Gastrocnemius medialis (tissue), 4 donors: ENCODE measurements around the gene ZBTB7C. TPM values are rescaled to one million over a fixed set of nuclear protein-coding genes. Genes with fewer than 3 reads are reported as not detected.

ENCODE experiments used
- ATAC-seq, 2 donors: fragments of 150-250 bp; one replicate each; pipeline ENCODE4 v1.9.1; 2016
- DNase-seq, 2 donors: peaks; one replicate each; pipeline ENCODE4 v3.0.0-alpha.2; 2019
- H3K27ac ChIP-seq, 4 donors: fragments of 200-600 bp; sonication (generic); 1 replicate in 1 of 4; 2 replicates in 3 of 4; pipeline ENCODE4 v1.5.1; 2016 to 2018; ENCODE audit warnings: mild to moderate bottlenecking in 2 of 4, moderate library complexity in 1 of 4
- H3K27me3 ChIP-seq, 3 donors: fragments of 200-600 bp; sonication (generic) in 2 of 3; 1 replicate in 1 of 3; 2 replicates in 2 of 3; pipeline versions ENCODE4 v1.5.1 to v1.6.0; 2016 to 2019; ENCODE audit warnings: mild to moderate bottlenecking in 1 of 3, moderate library complexity in 1 of 3
- H3K36me3 ChIP-seq, 2 donors: fragments of 200-600 bp; sonication (generic) in 1 of 2; one replicate each; pipeline ENCODE4 v1.5.1; 2017 to 2018
- H3K4me1 ChIP-seq, 2 donors: fragments of 200-600 bp; sonication (generic) in 1 of 2; one replicate each; pipeline ENCODE4 v1.5.1; 2016 to 2017; ENCODE audit warnings: mild to moderate bottlenecking in 2 of 2
- H3K4me3 ChIP-seq, 4 donors: fragments of 200-600 bp; sonication (generic) in 3 of 4; 1 replicate in 1 of 4; 2 replicates in 3 of 4; pipeline ENCODE4 v1.5.1; 2016 to 2019; ENCODE audit warnings: mild to moderate bottlenecking in 2 of 4
- H3K9me3 ChIP-seq, 3 donors: fragments of 200-600 bp; sonication (generic) in 2 of 3; 1 replicate in 1 of 3; 2 replicates in 2 of 3; pipeline ENCODE4 v1.5.1; 2016 to 2019
- POLR2A ChIP-seq, 2 donors: fragments of 450-650 bp; IDR thresholded peaks; one replicate each; pipeline ENCODE4 v1.6.1; 2017; ENCODE audit warnings: antibody characterized with exemption in 2 of 2, mild to moderate bottlenecking in 2 of 2, moderate library complexity in 2 of 2
- in situ Hi-C, 4 donors: fragments of 200-750 bp; cut with MboI; loops; one replicate each; pipeline versions ENCODE4 v1.15.0 to v1.8.0; 2017; ENCODE audit warnings: low sequenced_read_pairs in 4 of 4
- intact Hi-C: fragments of 100-400 bp; cut with DNase I; formaldehyde crosslinking; loops from one replicate; pipeline ENCODE4 v1.15.1; 2023; ENCODE audit warnings: low total_unique reads
- total RNA-seq, 4 donors: library from RNA; depleted of rRNA; stranded (reverse); fragments of >200 nt; gene quantifications; one replicate each; pipeline versions ENCODE4 v1.1.0 to v1.2.3, GENCODE V29; 2016
- TF ChIP-seq, protein P1 (sequence below), 5 experiments: fragments of 450-650 bp in 3 of 5; fragments of 200-600 bp in 2 of 5; sonication (generic) in 2 of 5; IDR thresholded peaks in 4 of 5; conservative IDR thresholded peaks in 1 of 5; 1 replicate in 4 of 5; 2 replicates in 1 of 5; pipeline ENCODE4 v1.5.1; 2016 to 2019; ENCODE audit warnings: antibody characterized with exemption in 5 of 5, mild to moderate bottlenecking in 3 of 5, moderate library complexity in 3 of 5

The ZBTB7C gene
- total RNA-seq, 4 donors from 2014 or later: 0.53 to 12.3 (median 1.1) TPM

DNA sequence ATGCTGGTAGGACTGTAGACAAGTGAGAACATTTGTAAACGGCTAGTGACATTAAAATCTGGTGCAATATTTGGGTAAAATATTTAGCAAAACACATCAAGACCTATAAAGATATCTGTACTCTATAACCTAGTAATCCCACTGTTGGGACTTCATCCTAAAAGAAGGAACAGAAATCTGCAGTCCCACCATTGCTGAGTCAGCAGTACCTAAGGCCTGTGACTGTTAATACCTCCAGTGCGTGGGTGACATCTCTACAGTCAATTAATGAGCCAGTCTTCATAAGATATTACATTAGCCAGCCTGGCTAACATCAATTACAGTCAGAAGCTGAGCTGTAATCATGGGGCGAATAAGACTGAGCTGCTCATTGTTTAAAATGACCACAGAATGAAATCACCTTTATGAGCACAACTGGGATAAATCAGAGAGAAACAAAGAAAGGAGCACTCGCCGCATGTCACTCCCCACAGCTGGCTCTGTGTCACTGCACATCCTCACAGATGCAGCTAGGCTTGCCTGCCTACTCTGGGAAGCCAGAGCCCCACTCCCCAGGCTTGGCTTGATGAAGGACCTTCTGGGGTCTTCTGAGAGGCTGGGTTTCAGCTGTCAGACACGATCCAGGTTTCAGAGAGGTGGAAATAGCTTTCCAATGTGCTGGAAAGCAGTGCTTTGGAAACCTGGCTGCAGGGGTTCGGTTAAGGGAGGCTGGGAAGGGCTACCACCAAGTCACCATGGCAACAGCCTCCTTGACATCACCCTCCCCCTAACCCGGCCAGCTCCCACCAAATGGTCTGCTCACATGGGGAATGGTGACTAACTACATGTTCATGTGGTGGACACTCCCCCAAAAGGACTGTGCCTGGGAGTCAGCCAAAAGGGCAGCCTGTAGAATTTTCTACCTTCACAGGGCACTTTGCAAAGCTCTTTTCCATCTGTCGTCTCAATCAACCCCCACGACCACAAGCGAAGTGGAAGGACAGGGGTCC, 145.0 kb downstream of the ZBTB7C start:
- Histone ChIP-seq H3K4me3 (no peak overlapping the region), H3K27ac (no peak overlapping the region), H3K27me3 (no peaks in the 10 kb centered on the region), H3K9me3 (no peaks in the 10 kb centered on the region), H3K36me3 (no peaks in the 10 kb centered on the region), H3K4me1 (no peaks in the 10 kb centered on the region)
- ATAC-seq (no peak), DNase-seq (no peak)
- TF ChIP-seq, protein P1, sequence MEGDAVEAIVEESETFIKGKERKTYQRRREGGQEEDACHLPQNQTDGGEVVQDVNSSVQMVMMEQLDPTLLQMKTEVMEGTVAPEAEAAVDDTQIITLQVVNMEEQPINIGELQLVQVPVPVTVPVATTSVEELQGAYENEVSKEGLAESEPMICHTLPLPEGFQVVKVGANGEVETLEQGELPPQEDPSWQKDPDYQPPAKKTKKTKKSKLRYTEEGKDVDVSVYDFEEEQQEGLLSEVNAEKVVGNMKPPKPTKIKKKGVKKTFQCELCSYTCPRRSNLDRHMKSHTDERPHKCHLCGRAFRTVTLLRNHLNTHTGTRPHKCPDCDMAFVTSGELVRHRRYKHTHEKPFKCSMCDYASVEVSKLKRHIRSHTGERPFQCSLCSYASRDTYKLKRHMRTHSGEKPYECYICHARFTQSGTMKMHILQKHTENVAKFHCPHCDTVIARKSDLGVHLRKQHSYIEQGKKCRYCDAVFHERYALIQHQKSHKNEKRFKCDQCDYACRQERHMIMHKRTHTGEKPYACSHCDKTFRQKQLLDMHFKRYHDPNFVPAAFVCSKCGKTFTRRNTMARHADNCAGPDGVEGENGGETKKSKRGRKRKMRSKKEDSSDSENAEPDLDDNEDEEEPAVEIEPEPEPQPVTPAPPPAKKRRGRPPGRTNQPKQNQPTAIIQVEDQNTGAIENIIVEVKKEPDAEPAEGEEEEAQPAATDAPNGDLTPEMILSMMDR (IDR thresholded peaks at IDR 0.05 in 4 of 5, conservative IDR thresholded peaks at IDR 0.05 in 1 of 5): no peak
- TF ChIP-seq POLR2A (IDR thresholded peaks at IDR 0.05): no peak
- intact Hi-C loops (no loop called here), in situ Hi-C loops (no loop called here)

DNA sequence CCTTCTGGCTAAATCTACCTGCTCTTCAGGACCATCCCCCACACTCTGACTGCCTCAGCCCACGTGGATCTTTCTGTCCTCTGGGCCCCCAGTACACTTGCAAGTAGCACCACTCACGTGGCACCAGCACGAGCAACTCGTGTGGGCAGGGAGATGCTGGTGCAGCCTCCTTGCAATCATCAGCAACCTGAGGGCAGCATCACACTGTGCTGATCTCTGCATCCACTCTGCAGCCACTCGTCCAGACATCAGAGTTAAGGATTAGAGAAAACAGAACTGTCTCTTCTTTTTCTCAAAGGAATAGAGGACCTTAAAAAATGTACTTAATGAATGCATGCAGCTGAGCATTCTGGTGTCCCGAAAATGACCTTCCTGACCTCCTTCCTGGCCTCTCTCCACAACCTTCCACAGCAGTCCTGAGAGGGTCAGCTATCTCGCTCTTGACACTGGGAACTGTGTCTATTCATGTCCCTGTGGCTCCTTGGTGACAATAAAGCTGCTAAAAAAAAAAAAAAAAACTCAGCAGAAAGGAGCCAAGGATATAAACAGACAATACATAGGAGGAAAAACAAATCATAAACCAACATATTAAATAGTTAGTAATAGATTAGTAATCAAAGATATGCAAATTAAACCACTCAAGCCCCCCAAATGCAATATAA, 145.9 kb downstream of the ZBTB7C start:
- no peaks in the 10 kb centered on the region for H3K27me3 ChIP-seq
- H3K36me3 ChIP-seq: no peaks in the 10 kb centered on the region
- no peak for TF ChIP-seq POLR2A (IDR thresholded peaks at IDR 0.05)
- TF ChIP-seq, protein P1 (IDR thresholded peaks at IDR 0.05 in 4 of 5, conservative IDR thresholded peaks at IDR 0.05 in 1 of 5): no peak
- no peaks in the 10 kb centered on the region for H3K9me3 ChIP-seq
- H3K27ac ChIP-seq: no peak overlapping the region
- no peaks in the 10 kb centered on the region for H3K4me1 ChIP-seq
- H3K4me3 ChIP-seq: no peak overlapping the region
- DNase-seq (no peak), ATAC-seq (no peak)
- in situ Hi-C loops: no loop called here
- intact Hi-C loops: no loop called here

DNA sequence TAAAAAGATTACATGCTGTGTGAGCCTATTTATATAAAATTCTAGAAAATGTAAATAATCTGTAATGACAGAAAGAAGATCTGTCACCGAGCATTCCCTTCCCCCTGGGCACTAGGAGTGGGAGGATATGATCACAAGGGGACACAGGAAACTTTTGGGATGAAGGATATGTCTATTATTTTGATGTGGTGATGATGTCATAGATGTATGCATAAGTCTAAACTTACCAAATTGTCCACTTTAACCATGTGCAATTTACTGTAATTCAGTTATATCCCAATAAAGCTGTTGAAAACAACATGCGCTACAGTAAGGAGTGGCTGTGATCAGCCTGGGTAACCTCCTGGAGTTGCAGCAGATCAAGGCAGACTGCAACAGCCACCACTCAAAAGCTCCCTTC, 148.9 kb downstream of the ZBTB7C start:
- no peak for ATAC-seq
- no peak for DNase-seq
- H3K36me3 ChIP-seq: no peaks in the 10 kb centered on the region
- in situ Hi-C loops (no loop called here), intact Hi-C loops (no loop called here)
- peaks cover 0 to 3% (median 0%) of the 10 kb centered on the region in 3 donors for H3K9me3 ChIP-seq
- no peak for TF ChIP-seq POLR2A (IDR thresholded peaks at IDR 0.05)
- TF ChIP-seq, protein P1 (IDR thresholded peaks at IDR 0.05 in 4 of 5, conservative IDR thresholded peaks at IDR 0.05 in 1 of 5): no peak
- no peaks in the 10 kb centered on the region for H3K27me3 ChIP-seq
- H3K4me3 ChIP-seq: no peak overlapping the region
- H3K4me1 ChIP-seq: no peaks in the 10 kb centered on the region
- no peak overlapping the region for H3K27ac ChIP-seq

DNA sequence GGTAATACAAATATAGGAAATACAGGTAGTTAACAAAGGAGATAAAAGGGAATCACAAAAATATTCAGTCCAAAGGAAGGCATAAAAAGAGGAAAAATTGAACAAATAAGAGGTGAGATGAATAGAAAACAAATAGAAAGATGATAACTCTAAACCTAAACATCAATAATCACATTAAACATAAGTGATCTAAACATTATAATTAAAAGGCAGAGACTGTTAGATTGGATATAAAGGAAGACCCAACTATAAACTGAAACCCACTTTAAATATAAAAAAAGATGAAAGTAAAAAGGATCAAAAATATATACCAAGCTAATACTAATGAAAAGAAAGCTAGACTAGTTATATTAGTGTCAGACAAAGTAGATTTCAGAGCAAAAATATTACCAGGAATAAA, 152.3 kb downstream of the ZBTB7C start:
- no peaks in the 10 kb centered on the region for H3K36me3 ChIP-seq
- DNase-seq (no peak), ATAC-seq (no peak)
- no peaks in the 10 kb centered on the region for H3K4me1 ChIP-seq
- H3K27me3 ChIP-seq: no peaks in the 10 kb centered on the region
- peaks cover 0 to 3% (median 0%) of the 10 kb centered on the region in 3 donors for H3K9me3 ChIP-seq
- TF ChIP-seq POLR2A (IDR thresholded peaks at IDR 0.05): no peak
- TF ChIP-seq, protein P1 (IDR thresholded peaks at IDR 0.05 in 4 of 5, conservative IDR thresholded peaks at IDR 0.05 in 1 of 5): no peak
- H3K27ac ChIP-seq: no peak overlapping the region
- H3K4me3 ChIP-seq: no peak overlapping the region
- intact Hi-C loops: no loop called here
- in situ Hi-C loops: no loop called here
